Colonic mucosa (tissue), 4 donors: Measurements from ENCODE around the gene KCNJ11. TPM values are rescaled to one million over a fixed set of nuclear protein-coding genes. Genes with fewer than 3 reads are reported as not detected.
A peak's percentile ranks its signal among the peaks of the same experiment; 100 is the strongest.

Experiments
- DNase-seq: peaks from one replicate; pipeline ENCODE4 v3.0.0-alpha.2; 2020
- H3K27ac ChIP-seq: fragments of 200-600 bp; one replicate; pipeline ENCODE4 v1.8.0; 2021
- H3K27me3 ChIP-seq: fragments of 200-600 bp; one replicate; pipeline ENCODE4 v1.8.0; 2021
- H3K36me3 ChIP-seq: fragments of 200-600 bp; one replicate; pipeline ENCODE4 v1.8.0; 2021
- H3K4me1 ChIP-seq: fragments of 200-600 bp; one replicate; pipeline ENCODE4 v1.8.0; 2021; ENCODE audit warnings: mild to moderate bottlenecking
- H3K4me3 ChIP-seq: fragments of 200-600 bp; one replicate; pipeline ENCODE4 v1.8.0; 2021
- H3K9ac ChIP-seq, 2 donors: one replicate each; pipeline ENCODE4 v1.7.0; 2013; ENCODE audit warnings: control low read depth in 2 of 2, low read depth in 2 of 2, low read length in 2 of 2
- H3K9me3 ChIP-seq: fragments of 200-600 bp; one replicate; pipeline ENCODE4 v1.8.0; 2021
- CTCF ChIP-seq: fragments of 200-600 bp; IDR thresholded peaks from one replicate; pipeline ENCODE4 v1.8.0; 2022; ENCODE audit warnings: antibody characterized with exemption, mild to moderate bottlenecking
- intact Hi-C: fragments of 100-400 bp; cut with DNase I; formaldehyde crosslinking; loops from one replicate; pipeline ENCODE4 v1.14.1; 2022
- total RNA-seq, 2 donors: library from RNA; stranded (reverse); fragmentation: NEBNext Ultra II Directional in 1 of 2; extraction: Animal tissue kit (Norgen Biotek cat#: 25700) in 1 of 2; gene quantifications; one replicate each; pipeline ENCODE4 v1.2.1, GENCODE V29; 2021
- donor health status: healthy.
- donor health status: DM: no; HTN: no; CAD: no.
- donor health status: DM: no; HTN: no; CAD: no.

Gene KCNJ11
- total RNA-seq, 2 donors from 2014 or later: 1.4 to 2.9 TPM

- DNase-seq: peak; percentile 83
Measured at GRCh38 chr11:17413414-17414316, 25.2 kb upstream of the KCNJ11 start.

GRCh38 chr11:17412488-17413180, 24.2 kb upstream of the KCNJ11 start:
- TF ChIP-seq CTCF: no peak
- DNase-seq: no peak
- Histone ChIP-seq H3K9me3 (no peaks in the 10 kb centered on the region), H3K9ac (no peak overlapping the region), H3K36me3 (no peaks in the 10 kb centered on the region), H3K27me3 (no peaks in the 10 kb centered on the region), H3K4me1 (no peaks in the 10 kb centered on the region), H3K4me3 (no peak overlapping the region), H3K27ac (no peak overlapping the region)
- intact Hi-C loops: no loop called here

More at GRCh38 chr11:17413414-17414316, 25.2 kb upstream of the KCNJ11 start:
- H3K27me3 ChIP-seq: no peaks in the 10 kb centered on the region
- H3K4me3 ChIP-seq: no peak overlapping the region
- no peaks in the 10 kb centered on the region for H3K4me1 ChIP-seq
- no peaks in the 10 kb centered on the region for H3K9me3 ChIP-seq
- no peak overlapping the region for H3K27ac ChIP-seq
- no peak overlapping the region for H3K9ac ChIP-seq
- TF ChIP-seq CTCF: no peak
- H3K36me3 ChIP-seq: no peaks in the 10 kb centered on the region
- intact Hi-C loops: no loop called here

- H3K4me1 ChIP-seq: no peaks in the 10 kb centered on the region
Measured at GRCh38 chr11:17411418-17411817, 23.0 kb upstream of the KCNJ11 start.

GRCh38 chr11:17410606-17411379, 22.3 kb upstream of the KCNJ11 start:
- intact Hi-C loops: no loop called here
- H3K27me3 ChIP-seq: no peaks in the 10 kb centered on the region
- no peaks in the 10 kb centered on the region for H3K36me3 ChIP-seq
- no peak overlapping the region for H3K4me3 ChIP-seq
- H3K4me1 ChIP-seq: no peaks in the 10 kb centered on the region
- no peak for TF ChIP-seq CTCF
- no peak overlapping the region for H3K27ac ChIP-seq
- no peaks in the 10 kb centered on the region for H3K9me3 ChIP-seq
- DNase-seq: peak; percentile 42
- no peak overlapping the region for H3K9ac ChIP-seq

More at GRCh38 chr11:17411418-17411817, 23.0 kb upstream of the KCNJ11 start:
- no peaks in the 10 kb centered on the region for H3K36me3 ChIP-seq
- no peak for DNase-seq
- H3K27me3 ChIP-seq: no peaks in the 10 kb centered on the region
- intact Hi-C loops: no loop called here
- H3K9ac ChIP-seq: no peak overlapping the region
- TF ChIP-seq CTCF: no peak
- no peak overlapping the region for H3K4me3 ChIP-seq
- H3K9me3 ChIP-seq: no peaks in the 10 kb centered on the region
- H3K27ac ChIP-seq: no peak overlapping the region

GRCh38 chr11:17408641-17409040, 20.2 kb upstream of the KCNJ11 start:
- no peaks in the 10 kb centered on the region for H3K27me3 ChIP-seq
- H3K4me1 ChIP-seq: no peaks in the 10 kb centered on the region
- H3K27ac ChIP-seq: no peak overlapping the region
- no peak for DNase-seq
- no peak overlapping the region for H3K4me3 ChIP-seq
- TF ChIP-seq CTCF: no peak
- intact Hi-C loops: no loop called here
- H3K36me3 ChIP-seq: no peaks in the 10 kb centered on the region
- no peaks in the 10 kb centered on the region for H3K9me3 ChIP-seq
- H3K9ac ChIP-seq: no peak overlapping the region
